Measurements from ENCODE around the gene ATR. TPM values are rescaled to one million over a fixed set of nuclear protein-coding genes. Genes with fewer than 3 reads are reported as not detected.

Gene ATR
- total and polyA plus RNA-seq, 9 of the 15 experiments (the other 6 are each of a cell fraction or from before 2014, with no cell fraction given), result 18.0 to 37.8 (median 23.2) TPM

DNA sequence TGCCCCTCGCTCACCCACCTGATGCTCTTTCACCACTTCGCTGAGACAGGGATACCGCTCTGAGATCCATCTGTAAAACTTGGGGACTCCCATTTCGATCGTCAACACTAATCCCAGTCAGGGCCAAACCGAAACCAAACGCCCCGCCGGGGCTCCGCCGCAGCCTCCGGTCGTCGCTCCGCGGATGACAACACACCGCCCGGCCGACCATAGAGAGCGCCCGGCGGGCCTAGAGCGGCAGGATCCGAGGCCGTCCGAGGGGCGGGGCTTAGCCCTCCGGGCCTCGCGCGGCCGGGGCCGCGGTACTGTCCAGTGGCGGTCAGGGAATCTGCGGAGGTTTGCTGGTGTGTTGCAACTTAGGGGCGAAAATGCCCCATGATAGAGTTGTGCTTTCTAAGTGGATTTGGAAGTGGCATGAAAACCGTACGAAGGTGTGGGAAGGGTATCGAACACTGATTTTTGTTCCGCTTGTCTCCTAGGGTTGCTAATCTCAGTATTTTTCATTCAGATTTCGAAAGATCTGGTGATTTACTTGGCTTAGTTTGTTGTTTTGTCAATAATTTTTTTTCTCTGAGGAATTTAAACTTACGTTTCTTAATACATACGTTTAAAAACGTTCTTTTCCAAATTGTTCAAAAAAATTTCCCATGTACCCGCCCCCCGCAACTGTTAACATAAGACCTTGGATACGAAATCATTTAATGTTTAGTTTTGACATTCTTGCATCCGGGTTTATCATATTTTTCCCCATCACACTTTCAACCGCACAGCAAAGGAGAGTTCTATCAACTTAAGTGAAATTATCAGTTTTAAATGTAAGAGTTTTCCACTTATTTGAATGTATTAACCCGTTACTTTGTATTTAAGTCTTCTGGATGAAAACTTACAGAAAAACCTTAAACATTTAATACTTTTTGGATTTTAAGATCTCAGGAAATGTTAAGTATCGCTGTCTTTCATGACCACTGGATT is 130.4 kb downstream of the ATR start, which contains the start of gene XRN1 (continued):
- TF ChIP-seq, protein P1, sequence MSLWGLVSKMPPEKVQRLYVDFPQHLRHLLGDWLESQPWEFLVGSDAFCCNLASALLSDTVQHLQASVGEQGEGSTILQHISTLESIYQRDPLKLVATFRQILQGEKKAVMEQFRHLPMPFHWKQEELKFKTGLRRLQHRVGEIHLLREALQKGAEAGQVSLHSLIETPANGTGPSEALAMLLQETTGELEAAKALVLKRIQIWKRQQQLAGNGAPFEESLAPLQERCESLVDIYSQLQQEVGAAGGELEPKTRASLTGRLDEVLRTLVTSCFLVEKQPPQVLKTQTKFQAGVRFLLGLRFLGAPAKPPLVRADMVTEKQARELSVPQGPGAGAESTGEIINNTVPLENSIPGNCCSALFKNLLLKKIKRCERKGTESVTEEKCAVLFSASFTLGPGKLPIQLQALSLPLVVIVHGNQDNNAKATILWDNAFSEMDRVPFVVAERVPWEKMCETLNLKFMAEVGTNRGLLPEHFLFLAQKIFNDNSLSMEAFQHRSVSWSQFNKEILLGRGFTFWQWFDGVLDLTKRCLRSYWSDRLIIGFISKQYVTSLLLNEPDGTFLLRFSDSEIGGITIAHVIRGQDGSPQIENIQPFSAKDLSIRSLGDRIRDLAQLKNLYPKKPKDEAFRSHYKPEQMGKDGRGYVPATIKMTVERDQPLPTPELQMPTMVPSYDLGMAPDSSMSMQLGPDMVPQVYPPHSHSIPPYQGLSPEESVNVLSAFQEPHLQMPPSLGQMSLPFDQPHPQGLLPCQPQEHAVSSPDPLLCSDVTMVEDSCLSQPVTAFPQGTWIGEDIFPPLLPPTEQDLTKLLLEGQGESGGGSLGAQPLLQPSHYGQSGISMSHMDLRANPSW (CRISPR knock-in tag; IDR thresholded peaks at IDR 0.05), result no peak
- TF ChIP-seq JUN (IDR thresholded peaks at IDR 0.05; ENCODE audit: borderline replicate concordance, low read depth, low read length), result 0 out of 2 replicates have a peak, but pooled peaks have one; percentile 22
- no peak for TF ChIP-seq JUN (CRISPR knock-in tag; IDR thresholded peaks at IDR 0.05; ENCODE audit: borderline replicate concordance)
- TF ChIP-seq ZNF785 (CRISPR knock-in tag; IDR thresholded peaks at IDR 0.05), result no peak
- 0 out of 2 replicates have a peak, but pooled peaks have one; percentile 11 for TF ChIP-seq ELF2 (CRISPR knock-in tag; IDR thresholded peaks at IDR 0.05)
- no peak for TF ChIP-seq BRCA1 (IDR thresholded peaks at IDR 0.05)
- no peak for TF ChIP-seq BRCA1 (CRISPR knock-in tag; IDR thresholded peaks at IDR 0.05)
- TF ChIP-seq, protein P2, sequence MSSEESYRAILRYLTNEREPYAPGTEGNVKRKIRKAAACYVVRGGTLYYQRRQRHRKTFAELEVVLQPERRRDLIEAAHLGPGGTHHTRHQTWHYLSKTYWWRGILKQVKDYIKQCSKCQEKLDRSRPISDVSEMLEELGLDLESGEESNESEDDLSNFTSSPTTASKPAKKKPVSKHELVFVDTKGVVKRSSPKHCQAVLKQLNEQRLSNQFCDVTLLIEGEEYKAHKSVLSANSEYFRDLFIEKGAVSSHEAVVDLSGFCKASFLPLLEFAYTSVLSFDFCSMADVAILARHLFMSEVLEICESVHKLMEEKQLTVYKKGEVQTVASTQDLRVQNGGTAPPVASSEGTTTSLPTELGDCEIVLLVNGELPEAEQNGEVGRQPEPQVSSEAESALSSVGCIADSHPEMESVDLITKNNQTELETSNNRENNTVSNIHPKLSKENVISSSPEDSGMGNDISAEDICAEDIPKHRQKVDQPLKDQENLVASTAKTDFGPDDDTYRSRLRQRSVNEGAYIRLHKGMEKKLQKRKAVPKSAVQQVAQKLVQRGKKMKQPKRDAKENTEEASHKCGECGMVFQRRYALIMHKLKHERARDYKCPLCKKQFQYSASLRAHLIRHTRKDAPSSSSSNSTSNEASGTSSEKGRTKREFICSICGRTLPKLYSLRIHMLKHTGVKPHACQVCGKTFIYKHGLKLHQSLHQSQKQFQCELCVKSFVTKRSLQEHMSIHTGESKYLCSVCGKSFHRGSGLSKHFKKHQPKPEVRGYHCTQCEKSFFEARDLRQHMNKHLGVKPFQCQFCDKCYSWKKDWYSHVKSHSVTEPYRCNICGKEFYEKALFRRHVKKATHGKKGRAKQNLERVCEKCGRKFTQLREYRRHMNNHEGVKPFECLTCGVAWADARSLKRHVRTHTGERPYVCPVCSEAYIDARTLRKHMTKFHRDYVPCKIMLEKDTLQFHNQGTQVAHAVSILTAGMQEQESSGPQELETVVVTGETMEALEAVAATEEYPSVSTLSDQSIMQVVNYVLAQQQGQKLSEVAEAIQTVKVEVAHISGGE (CRISPR knock-in tag; IDR thresholded peaks at IDR 0.05), result no peak
- TF ChIP-seq ZNF445 (CRISPR knock-in tag; IDR thresholded peaks at IDR 0.05; ENCODE audit: low read depth), result no peak
- TF ChIP-seq GABPA (tag; conservative IDR thresholded peaks at IDR 0.05; ENCODE audit: low read depth), result peak; percentile 57
- no peak for TF ChIP-seq ZBTB1 (CRISPR knock-in tag; IDR thresholded peaks at IDR 0.05; ENCODE audit: borderline replicate concordance, low read depth)
- no peak for TF ChIP-seq SAFB2 (IDR thresholded peaks at IDR 0.05; ENCODE audit: borderline replicate concordance, low read depth, low read length, severe bottlenecking)
- TF ChIP-seq RBM22 (IDR thresholded peaks at IDR 0.05; ENCODE audit: low read depth, low read length, poor library complexity, severe bottlenecking), result peak; percentile 63
- TF ChIP-seq ZNF717 (CRISPR knock-in tag; IDR thresholded peaks at IDR 0.05), result no peak
- TF ChIP-seq TCF3 (CRISPR knock-in tag; IDR thresholded peaks at IDR 0.05), result peak; percentile 10; the same call in 1 of the 2 replicates
- TF ChIP-seq, protein P3, sequence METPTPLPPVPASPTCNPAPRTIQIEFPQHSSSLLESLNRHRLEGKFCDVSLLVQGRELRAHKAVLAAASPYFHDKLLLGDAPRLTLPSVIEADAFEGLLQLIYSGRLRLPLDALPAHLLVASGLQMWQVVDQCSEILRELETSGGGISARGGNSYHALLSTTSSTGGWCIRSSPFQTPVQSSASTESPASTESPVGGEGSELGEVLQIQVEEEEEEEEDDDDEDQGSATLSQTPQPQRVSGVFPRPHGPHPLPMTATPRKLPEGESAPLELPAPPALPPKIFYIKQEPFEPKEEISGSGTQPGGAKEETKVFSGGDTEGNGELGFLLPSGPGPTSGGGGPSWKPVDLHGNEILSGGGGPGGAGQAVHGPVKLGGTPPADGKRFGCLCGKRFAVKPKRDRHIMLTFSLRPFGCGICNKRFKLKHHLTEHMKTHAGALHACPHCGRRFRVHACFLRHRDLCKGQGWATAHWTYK (CRISPR knock-in tag; IDR thresholded peaks at IDR 0.05), result no peak
